Activated CD8-positive, alpha-beta T cell treated with anti-CD3 and anti-CD28 coated beads for 36 hours (primary cell): ENCODE results near the gene HIP1R. TPM values are rescaled to one million over a fixed set of nuclear protein-coding genes. Genes with fewer than 3 reads are reported as not detected.
A peak's percentile ranks its signal among the peaks of the same experiment; 100 is the strongest.

ENCODE experiments used
- ATAC-seq: fragments of 200-7000 bp; cut with Tn5 transposase; one replicate; pipeline ENCODE4 v1.10.0; 2021; ENCODE audit warnings: mild to moderate bottlenecking, moderate library complexity
- CTCF ChIA-PET: fragments of 350-600 bp; sonication (Branson Sonifier 250); formaldehyde crosslinking; loops from one replicate; lab custom pipeline; 2021; ENCODE audit warnings: antibody characterized with exemption; lab: Charles Lee
- POLR2A ChIA-PET: fragments of 350-600 bp; sonication (Branson Sonifier 250); formaldehyde crosslinking; loops from one replicate; lab custom pipeline; 2021; ENCODE audit warnings: antibody characterized with exemption; lab: Charles Lee
- DNase-seq: peaks from one replicate; pipeline ENCODE4 v3.0.0-alpha.2; 2020
- H3K27ac Mint-ChIP-seq: one replicate; pipeline ENCODE4 v1.8.0; 2021; ENCODE audit warnings: mild to moderate bottlenecking, mixed read lengths
- H3K27me3 Mint-ChIP-seq: one replicate; pipeline ENCODE4 v1.8.0; 2021; ENCODE audit warnings: mixed read lengths
- H3K36me3 Mint-ChIP-seq: one replicate; pipeline ENCODE4 v1.8.0; 2021; ENCODE audit warnings: low read depth, mixed read lengths
- H3K4me1 Mint-ChIP-seq: one replicate; pipeline ENCODE4 v1.8.0; 2021; ENCODE audit warnings: low read depth, mixed read lengths
- H3K4me3 Mint-ChIP-seq: one replicate; pipeline ENCODE4 v1.8.0; 2021; ENCODE audit warnings: mild to moderate bottlenecking, moderate library complexity, mixed read lengths
- H3K9me3 Mint-ChIP-seq: one replicate; pipeline ENCODE4 v1.8.0; 2021; ENCODE audit warnings: mixed read lengths
- CTCF ChIP-seq: fragments of 200-600 bp; IDR thresholded peaks from one replicate; pipeline ENCODE4 v1.8.0; 2022; ENCODE audit warnings: antibody characterized with exemption, mild to moderate bottlenecking
- intact Hi-C: fragments of 100-400 bp; cut with micrococcal nuclease; formaldehyde crosslinking; loops from one replicate; pipeline ENCODE4 v1.10.0; 2022
- total RNA-seq, 2 experiments: library from RNA; stranded (reverse); gene quantifications; one replicate each; pipeline ENCODE4 v1.2.3, GENCODE V29; 2021

Gene HIP1R
- total RNA-seq, 2 experiments from 2014 or later: 22.8 to 22.9 TPM

- Mint-ChIP-seq H3K9me3 (peaks cover 2% of the 10 kb centered on the region), H3K4me1 (peaks cover 94% of the 10 kb centered on the region), H3K36me3 (peaks cover 10% of the 10 kb centered on the region), H3K27me3 (no peaks in the 10 kb centered on the region), H3K27ac (peak overlapping the region; percentile 93), H3K4me3 (peak overlapping the region; percentile 69)
- DNase-seq: peak; percentile 90
- ChIA-PET POLR2A (interaction anchor here (0.6 to 21.6 kb wide), 4 partner anchors 9 to 923 kb away, joined by 3 to 239 read pairs (median 8); partner anchors contain the start of gene VPS37B), CTCF (interaction anchor here (1.8 to 3.3 kb wide), 4 partner anchors 8 to 27 kb away, joined by 6 to 19 read pairs (median 12); no protein-coding TSS in a partner anchor)
- no peak for TF ChIP-seq CTCF
- intact Hi-C loops: no loop called here
- ATAC-seq: peak; percentile 65
Measured at GRCh38 chr12:122886851-122887818, 51.9 kb downstream of the HIP1R start.

- Mint-ChIP-seq H3K27me3 (no peaks in the 10 kb centered on the region), H3K27ac (peak overlapping the region; percentile 93), H3K36me3 (peaks cover 14% of the 10 kb centered on the region), H3K4me3 (peak overlapping the region; percentile 69), H3K9me3 (peaks cover 2% of the 10 kb centered on the region), H3K4me1 (peaks cover 94% of the 10 kb centered on the region)
- ChIA-PET POLR2A (interaction anchor here (0.6 to 21.6 kb wide), 7 partner anchors 8 to 996 kb away, joined by 3 to 239 read pairs (median 5); partner anchors contain the start of gene VPS37B), CTCF (interaction anchor here (1.3 to 3.3 kb wide), 7 partner anchors 8 to 361 kb away, joined by 3 to 19 read pairs (median 6); no protein-coding TSS in a partner anchor)
- intact Hi-C loops: no loop called here
- no peak for TF ChIP-seq CTCF
- peak; percentile 10 for ATAC-seq
- DNase-seq: no peak
Measured at GRCh38 chr12:122887819-122888212, 52.6 kb downstream of the HIP1R start.

GRCh38 chr12:122888232-122888752, 53.0 kb downstream of the HIP1R start:
- DNase-seq (peak; percentile 65), ATAC-seq (peak; percentile 55)
- POLR2A ChIA-PET: interaction anchor here (0.6 to 21.6 kb wide), 8 partner anchors 8 to 996 kb away, joined by 3 to 239 read pairs (median 5); partner anchors contain the start of gene VPS37B

GRCh38 chr12:122889761-122890520, 54.7 kb downstream of the HIP1R start:
- Mint-ChIP-seq H3K9me3 (no peaks in the 10 kb centered on the region), H3K4me1 (peaks cover 94% of the 10 kb centered on the region), H3K36me3 (peaks cover 14% of the 10 kb centered on the region), H3K27ac (peak overlapping the region; percentile 71), H3K4me3 (peak overlapping the region; percentile 48), H3K27me3 (no peaks in the 10 kb centered on the region)
- POLR2A ChIA-PET: interaction anchor here (0.6 to 21.6 kb wide), 6 partner anchors 8 to 466 kb away, joined by 3 to 239 read pairs (median 8); partner anchors contain the start of gene VPS37B
- CTCF ChIA-PET: interaction anchor here (0.8 to 3.3 kb wide), 4 partner anchors 8 to 63 kb away, joined by 3 to 19 read pairs (median 9); no protein-coding TSS in a partner anchor
- peak; percentile 49 for DNase-seq
- ATAC-seq: no peak
- intact Hi-C loops: no loop called here
- no peak for TF ChIP-seq CTCF

More at GRCh38 chr12:122888232-122888752, 53.0 kb downstream of the HIP1R start:
- intact Hi-C loops: no loop called here
- Mint-ChIP-seq H3K4me1 (peaks cover 93% of the 10 kb centered on the region), H3K27ac (peak overlapping the region; percentile 93), H3K27me3 (no peaks in the 10 kb centered on the region), H3K9me3 (peaks cover 2% of the 10 kb centered on the region), H3K4me3 (peak overlapping the region; percentile 69), H3K36me3 (peaks cover 17% of the 10 kb centered on the region)
- CTCF ChIA-PET: interaction anchor here (1.0 to 3.3 kb wide), 8 partner anchors 9 to 360 kb away, joined by 3 to 19 read pairs (median 5); no protein-coding TSS in a partner anchor
- no peak for TF ChIP-seq CTCF
